ENCODE measurements around the gene UMOD.
"Not testable (repeated sequence)": the region's sequence is repeated elsewhere in the genome, so short reads cannot be mapped to it uniquely, and the experiment has no call there.

Gene UMOD

GRCh38 chr16:20363191-20363590 lies 10.7 kb upstream of the UMOD start:
- no peak for DNase-seq

GRCh38 chr16:20359997-20360396 lies 7.5 kb upstream of the UMOD start:
- no peak for DNase-seq

- DNase-seq = no peak
Observed at GRCh38 chr16:20355114-20355782, 2.7 kb upstream of the UMOD start.

GRCh38 chr16:20353379-20353778 lies 864 bp upstream of the UMOD start:
- no peak for DNase-seq

GRCh38 chr16:20349615-20350014 lies 2.9 kb downstream of the UMOD start:
- no peak for DNase-seq

GRCh38 chr16:20348365-20349185 lies 3.9 kb downstream of the UMOD start:
- DNase-seq = no peak

- no peak for DNase-seq
Observed at GRCh38 chr16:20347666-20348364, 4.7 kb downstream of the UMOD start.

GRCh38 chr16:20344611-20345010 lies 7.9 kb downstream of the UMOD start:
- DNase-seq = no peak

- no peak for DNase-seq
Observed at GRCh38 chr16:20339744-20340143, 12.8 kb downstream of the UMOD start.

GRCh38 chr16:20336955-20337354 lies 15.6 kb downstream of the UMOD start:
- no peak for DNase-seq

- DNase-seq = no peak
Observed at GRCh38 chr16:20334396-20334795, 18.1 kb downstream of the UMOD start.

GRCh38 chr16:20333120-20333519 lies 19.4 kb downstream of the UMOD start:
- DNase-seq = no peak

GRCh38 chr16:20332411-20332810 lies 20.1 kb downstream of the UMOD start:
- no peak for DNase-seq

GRCh38 chr16:20331635-20332034 lies 20.9 kb downstream of the UMOD start:
- no peak for DNase-seq

- no peak for DNase-seq
Observed at GRCh38 chr16:20329392-20330138, 22.9 kb downstream of the UMOD start.

GRCh38 chr16:20327444-20328041 lies 25.0 kb downstream of the UMOD start, which contains the start of gene GP2:
Gene GP2 (minus strand): TSS chr16:20327513. CDS start chr16:20326431, 1,082 bp downstream.
- DNase-seq = no peak

- DNase-seq = no peak
Observed at GRCh38 chr16:20326321-20326720, 26.2 kb downstream of the UMOD start.

- DNase-seq = no peak
Observed at GRCh38 chr16:20325005-20325404, 27.5 kb downstream of the UMOD start.

GRCh38 chr16:20323591-20324117 lies 28.9 kb downstream of the UMOD start:
- no peak for DNase-seq

GRCh38 chr16:20322696-20323095 lies 29.8 kb downstream of the UMOD start:
- no peak for DNase-seq

- no peak for DNase-seq
Observed at GRCh38 chr16:20321671-20322070, 30.8 kb downstream of the UMOD start.

- DNase-seq = not testable (repeated sequence)
Observed at GRCh38 chr16:20321051-20321450, 31.5 kb downstream of the UMOD start.

Measured in NCI-H1105 (cell line).